RWPE1 (cell line): Measurements from ENCODE around the gene APCDD1.

ENCODE experiments used
- CTCF ChIA-PET: fragments of 350-600 bp; sonication (Branson Sonifier 250); formaldehyde crosslinking; extraction: SDS; loops from one replicate; lab custom pipeline; 2021; lab: Yijun Ruan, JAX
- POLR2A ChIA-PET: fragments of 400-600 bp; formaldehyde crosslinking; extraction: SDS; loops from one replicate; lab custom pipeline; 2020; ENCODE audit warnings: antibody characterized with exemption; ENCODE audit not compliant: low non-redundant PET; lab: Yijun Ruan, JAX
- DNase-seq: peaks from one replicate; pipeline ENCODE4 v3.0.0; 2012; ENCODE audit warnings: low spot score
- H3K27ac ChIP-seq: fragments of 450-650 bp; 2 replicates; pipeline ENCODE4 v1.5.1; 2017
- TF ChIP-seq, protein P1 (sequence below): fragments of 450-650 bp; conservative IDR thresholded peaks from 2 replicates; pipeline ENCODE4 v1.5.1; 2017; ENCODE audit warnings: low read depth, mild to moderate bottlenecking

The APCDD1 gene

DNA sequence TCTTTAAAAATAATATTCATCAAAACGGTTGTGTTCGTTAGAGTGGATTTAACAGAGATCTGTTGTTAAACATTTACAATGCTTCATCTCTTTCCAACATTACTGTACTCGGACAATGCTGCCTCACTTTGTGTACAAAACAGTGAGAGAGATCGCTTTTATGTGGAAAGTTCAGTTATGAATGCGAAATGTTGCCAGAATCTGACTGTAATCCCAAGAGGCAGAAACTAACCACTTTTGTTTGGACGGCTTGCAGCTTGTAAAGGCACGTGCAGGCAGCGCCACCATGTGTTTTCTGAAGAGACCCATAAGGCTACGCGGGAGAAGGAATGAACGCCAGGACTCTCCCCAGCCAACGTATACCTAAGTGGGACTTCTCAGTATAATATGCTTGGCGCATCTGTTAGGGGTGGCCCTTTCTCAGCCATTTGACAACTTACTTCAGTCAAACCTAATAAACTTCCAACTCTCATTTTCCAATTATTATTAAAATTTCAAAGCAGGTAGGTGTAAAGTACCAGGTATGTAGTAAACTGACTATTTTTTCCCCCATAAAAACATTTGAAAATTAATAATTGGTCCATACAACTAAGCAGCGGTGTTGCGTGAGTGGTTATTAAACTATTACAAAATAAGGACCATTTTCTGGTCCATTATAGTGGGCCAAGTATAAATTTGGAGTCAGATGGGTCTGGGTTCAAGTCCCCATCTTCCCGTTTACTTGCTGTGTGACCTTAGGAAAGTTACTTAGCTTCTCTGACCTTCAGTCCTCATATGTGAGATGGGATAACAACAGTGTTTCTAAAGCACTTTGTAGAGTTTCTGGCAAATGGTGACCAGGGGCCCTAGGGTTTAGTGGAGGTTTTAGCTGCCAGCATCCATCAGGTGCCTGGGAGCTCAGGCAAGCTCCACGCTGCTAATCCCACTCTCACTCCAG lies 65.8 kb downstream of the APCDD1 start:
- no peak overlapping the region for H3K27ac ChIP-seq
- DNase-seq, result peak; percentile 76
- POLR2A ChIA-PET, result no interaction called here
- CTCF ChIA-PET, result interaction anchor here (0.6 to 4.0 kb wide), 11 partner anchors 9 to 549 kb away, joined by 3 to 31 read pairs (median 3); no protein-coding TSS in a partner anchor
- TF ChIP-seq, protein P1, sequence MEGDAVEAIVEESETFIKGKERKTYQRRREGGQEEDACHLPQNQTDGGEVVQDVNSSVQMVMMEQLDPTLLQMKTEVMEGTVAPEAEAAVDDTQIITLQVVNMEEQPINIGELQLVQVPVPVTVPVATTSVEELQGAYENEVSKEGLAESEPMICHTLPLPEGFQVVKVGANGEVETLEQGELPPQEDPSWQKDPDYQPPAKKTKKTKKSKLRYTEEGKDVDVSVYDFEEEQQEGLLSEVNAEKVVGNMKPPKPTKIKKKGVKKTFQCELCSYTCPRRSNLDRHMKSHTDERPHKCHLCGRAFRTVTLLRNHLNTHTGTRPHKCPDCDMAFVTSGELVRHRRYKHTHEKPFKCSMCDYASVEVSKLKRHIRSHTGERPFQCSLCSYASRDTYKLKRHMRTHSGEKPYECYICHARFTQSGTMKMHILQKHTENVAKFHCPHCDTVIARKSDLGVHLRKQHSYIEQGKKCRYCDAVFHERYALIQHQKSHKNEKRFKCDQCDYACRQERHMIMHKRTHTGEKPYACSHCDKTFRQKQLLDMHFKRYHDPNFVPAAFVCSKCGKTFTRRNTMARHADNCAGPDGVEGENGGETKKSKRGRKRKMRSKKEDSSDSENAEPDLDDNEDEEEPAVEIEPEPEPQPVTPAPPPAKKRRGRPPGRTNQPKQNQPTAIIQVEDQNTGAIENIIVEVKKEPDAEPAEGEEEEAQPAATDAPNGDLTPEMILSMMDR, result peak; percentile 93

DNA sequence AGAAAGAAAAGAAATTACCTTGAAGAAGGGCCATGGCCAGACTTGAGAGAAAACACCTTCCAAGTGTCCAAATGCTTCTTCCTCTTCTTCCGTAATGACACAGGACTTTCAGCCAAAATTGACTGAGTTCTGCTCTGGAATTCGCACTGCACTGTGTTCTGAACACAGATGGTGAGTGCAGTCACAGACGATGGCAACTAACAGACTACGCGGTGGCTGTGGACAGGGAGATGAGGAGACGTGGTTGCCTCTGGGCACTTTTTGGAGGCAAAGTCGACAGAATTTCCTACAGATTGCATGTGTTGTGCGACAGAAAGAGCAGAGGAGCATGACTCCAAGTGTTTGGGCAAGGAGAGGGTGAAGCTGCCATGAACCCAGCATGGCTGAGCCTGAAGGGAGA lies 67.1 kb downstream of the APCDD1 start:
- POLR2A ChIA-PET, result no interaction called here
- no peak overlapping the region for H3K27ac ChIP-seq
- no peak for DNase-seq
- TF ChIP-seq, protein P1, result no peak
- CTCF ChIA-PET, result no interaction called here

DNA sequence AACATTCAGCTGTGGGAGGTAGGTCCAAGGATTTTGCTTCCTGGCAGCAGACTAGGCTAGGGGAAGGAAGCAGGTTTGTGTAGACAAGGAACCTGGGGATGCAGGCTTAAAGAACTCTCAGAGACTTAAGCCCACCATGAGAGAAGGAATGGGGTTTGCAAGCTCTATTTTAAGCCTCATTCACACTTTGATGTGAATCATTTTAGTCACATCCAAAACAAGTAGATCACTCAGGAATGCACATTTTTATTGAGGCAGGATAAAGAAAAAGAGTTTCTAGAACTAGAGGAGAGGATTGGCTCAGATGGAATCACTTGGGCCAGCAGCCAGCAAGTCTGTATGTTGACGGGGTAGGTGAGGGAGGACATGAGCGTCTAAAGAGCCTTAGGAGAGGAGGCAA lies 68.1 kb downstream of the APCDD1 start:
- TF ChIP-seq, protein P1, result no peak
- no peak overlapping the region for H3K27ac ChIP-seq
- DNase-seq, result no peak
- ChIA-PET POLR2A (no interaction called here), CTCF (interaction anchor here (1.2 kb wide), 2 partner anchors 540 to 551 kb away, joined by 3 to 6 read pairs; no protein-coding TSS in a partner anchor)

DNA sequence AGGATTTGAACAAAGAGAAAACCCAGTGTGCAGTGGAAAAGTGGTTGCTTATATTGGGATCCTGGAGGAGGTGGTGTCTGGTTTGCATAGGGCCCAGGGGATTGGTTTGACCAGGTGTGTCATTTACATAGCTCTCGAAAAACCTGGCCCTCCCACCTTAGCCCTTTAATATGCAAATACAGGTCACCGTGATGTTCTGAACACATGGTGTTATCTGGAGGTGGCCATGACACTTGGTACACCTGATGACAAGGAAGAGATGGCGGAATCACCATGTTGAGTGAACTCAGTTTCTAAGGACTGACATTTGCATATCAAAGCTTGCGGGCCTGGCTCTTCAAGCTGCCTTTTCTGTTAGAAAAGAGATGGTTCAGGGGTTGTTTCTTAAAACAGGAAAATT lies 69.1 kb downstream of the APCDD1 start:
- ChIA-PET POLR2A (no interaction called here), CTCF (interaction anchor here (1.2 kb wide), 1 partner anchor 552 kb away, joined by 3 read pairs; no protein-coding TSS in a partner anchor)
- TF ChIP-seq, protein P1, result no peak
- no peak for DNase-seq
- H3K27ac ChIP-seq, result no peak overlapping the region

DNA sequence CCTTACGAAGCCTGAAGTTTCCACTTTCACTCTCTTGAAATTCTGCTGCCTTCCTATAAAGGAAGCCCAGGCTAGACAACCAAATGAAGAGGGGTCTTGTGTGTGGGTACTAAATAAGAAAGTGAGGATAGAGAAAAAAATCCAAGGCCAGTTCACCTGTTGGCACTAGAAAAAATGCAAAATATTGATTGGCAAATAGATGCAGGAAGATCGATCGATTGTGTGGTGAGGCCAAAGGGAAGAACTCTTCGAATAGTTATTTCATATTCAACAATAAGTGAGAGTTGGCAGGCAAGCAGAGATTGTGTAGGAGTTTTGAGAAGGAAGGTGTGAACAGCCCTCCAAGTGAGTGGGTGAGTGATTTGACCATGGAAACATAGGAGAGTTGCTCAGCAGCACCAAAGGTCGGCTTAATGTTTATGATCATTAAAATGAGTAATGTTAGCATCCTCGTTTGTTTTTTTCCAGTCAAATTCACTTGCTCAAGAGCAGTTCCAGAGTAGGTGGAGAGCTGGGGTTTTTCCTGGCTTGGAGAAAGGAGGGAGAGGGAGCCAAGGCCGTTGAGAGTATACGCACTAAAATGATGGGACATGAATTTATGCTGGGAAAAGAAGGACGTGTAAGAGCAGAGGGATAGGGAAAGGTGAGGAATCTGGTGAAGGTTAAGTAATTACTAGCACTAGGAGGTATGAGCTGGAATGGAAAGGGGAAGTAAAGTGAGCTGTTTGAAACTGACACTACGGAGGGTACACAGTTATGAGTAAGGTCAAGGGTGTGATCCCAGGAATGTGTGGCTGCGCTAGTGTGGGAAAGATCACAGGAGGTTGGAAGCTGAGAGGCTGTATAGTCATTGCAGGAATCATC lies 70.3 kb downstream of the APCDD1 start:
- DNase-seq, result no peak
- ChIA-PET CTCF (no interaction called here), POLR2A (no interaction called here)

More for the DNA sequence above, 70.3 kb downstream of the APCDD1 start:
- TF ChIP-seq, protein P1, result no peak
- H3K27ac ChIP-seq, result no peak overlapping the region
